B cell (primary cell): Measurements from ENCODE around the gene ATP11B. TPM values are rescaled to one million over a fixed set of nuclear protein-coding genes. Genes with fewer than 3 reads are reported as not detected.

ENCODE experiments used
- ATAC-seq: fragments of 200-7000 bp; cut with Tn5 transposase; one replicate; pipeline ENCODE4 v1.10.0; 2021; ENCODE audit warnings: low read depth, mild to moderate bottlenecking, moderate number of reproducible peaks, moderate library complexity
- CTCF ChIA-PET: fragments of 350-600 bp; sonication (Branson Sonifier 250); formaldehyde crosslinking; loops from one replicate; lab custom pipeline; 2021; ENCODE audit warnings: antibody characterized with exemption, inconsistent platforms; lab: Charles Lee
- POLR2A ChIA-PET: fragments of 350-600 bp; sonication (Branson Sonifier 250); formaldehyde crosslinking; loops from one replicate; lab custom pipeline; 2021; ENCODE audit warnings: antibody characterized with exemption; lab: Charles Lee
- DNase-seq: peaks from one replicate; pipeline ENCODE4 v3.0.0; 2013
- H2AFZ ChIP-seq: 2 replicates; pipeline ENCODE4 v1.6.1; 2012; ENCODE audit warnings: mild to moderate bottlenecking, low read depth, low read length; ENCODE audit not compliant: insufficient read depth, poor library complexity, severe bottlenecking
- H3K27ac ChIP-seq, 2 donors: 1 replicate in 1 of 2; 2 replicates in 1 of 2; pipeline ENCODE4 v1.5.1; 2012 to 2013; ENCODE audit warnings: low read length in 2 of 2, mild to moderate bottlenecking in 2 of 2, moderate library complexity in 1 of 2
- H3K27me3 ChIP-seq, 4 experiments: fragments of 200-600 bp in 1 of 4; sonication (generic) in 1 of 4; replicated peaks in 1 of 4; 1 replicate in 2 of 4; 2 replicates in 2 of 4; pipeline versions ENCODE4 v1.6.1 to v1.7.0; 2013 to 2016; ENCODE audit warnings: low read length in 3 of 4, mild to moderate bottlenecking in 2 of 4, mixed read lengths in 1 of 4, moderate library complexity in 1 of 4; ENCODE audit not compliant: insufficient read depth in 4 of 4, control insufficient read depth in 3 of 4; ENCODE audit errors: control extremely low read depth in 1 of 4
- H3K36me3 ChIP-seq, 2 experiments: replicated peaks in 1 of 2; 1 replicate in 1 of 2; 2 replicates in 1 of 2; pipeline versions ENCODE4 v1.6.1 to v1.7.1; 2013; ENCODE audit warnings: low read length in 1 of 2; ENCODE audit not compliant: insufficient read depth in 2 of 2, control insufficient read depth in 1 of 2; ENCODE audit errors: control extremely low read depth in 1 of 2, extremely low read depth in 1 of 2
- H3K4me1 ChIP-seq, 2 donors: fragments of 200-600 bp in 1 of 2; sonication (generic) in 1 of 2; 1 replicate in 1 of 2; 2 replicates in 1 of 2; pipeline versions ENCODE4 v1.5.1 to v1.6.1; 2013 to 2017; ENCODE audit warnings: low read length in 2 of 2; ENCODE audit not compliant: control insufficient read depth in 2 of 2, insufficient read depth in 2 of 2
- H3K4me2 ChIP-seq: replicated peaks from 2 replicates; pipeline ENCODE3; 2012; ENCODE audit warnings: mild to moderate bottlenecking, low read depth, low read length; ENCODE audit not compliant: poor library complexity, severe bottlenecking
- H3K4me3 ChIP-seq, 5 experiments: fragments of 200-600 bp in 1 of 5; sonication (generic) in 1 of 5; 1 replicate in 3 of 5; 2 replicates in 2 of 5; pipeline versions ENCODE4 v1.5.1 to v1.7.0; 2011 to 2016; ENCODE audit warnings: low read length in 4 of 5, mild to moderate bottlenecking in 4 of 5, low read depth in 2 of 5, control low read depth in 1 of 5, moderate library complexity in 1 of 5; ENCODE audit not compliant: insufficient read depth in 1 of 5; ENCODE audit errors: control extremely low read depth in 1 of 5, extremely low read depth in 1 of 5
- H3K79me2 ChIP-seq: fragments of 200-600 bp; sonication (generic); one replicate; pipeline ENCODE4 v1.6.0; 2016; ENCODE audit warnings: low read length; ENCODE audit not compliant: control insufficient read depth, insufficient read depth
- H3K9ac ChIP-seq: fragments of 200-600 bp; sonication (generic); 2 replicates; pipeline ENCODE4 v1.6.1; 2017; ENCODE audit warnings: mild to moderate bottlenecking, low read length, moderate library complexity
- H3K9me3 ChIP-seq, 3 donors: one replicate each; pipeline versions ENCODE4 v1.6.1 to v1.7.1; 2013; ENCODE audit warnings: low read length in 2 of 3; ENCODE audit not compliant: control insufficient read depth in 2 of 3, insufficient read depth in 1 of 3; ENCODE audit errors: control extremely low read depth in 1 of 3
- H4K20me1 ChIP-seq: 2 replicates; pipeline ENCODE4 v1.6.0; 2012; ENCODE audit warnings: mild to moderate bottlenecking, low read length; ENCODE audit not compliant: insufficient read depth, control insufficient read depth, poor library complexity, severe bottlenecking
- H3K27ac Mint-ChIP-seq: one replicate; pipeline ENCODE4 v1.8.0; 2021; ENCODE audit warnings: mixed read lengths
- H3K27me3 Mint-ChIP-seq: one replicate; pipeline ENCODE4 v1.8.0; 2021; ENCODE audit warnings: mixed read lengths
- H3K4me1 Mint-ChIP-seq: one replicate; pipeline ENCODE4 v1.8.0; 2021; ENCODE audit warnings: mixed read lengths
- H3K4me3 Mint-ChIP-seq: one replicate; pipeline ENCODE4 v1.8.0; 2021; ENCODE audit warnings: mixed read lengths
- H3K9me3 Mint-ChIP-seq: one replicate; pipeline ENCODE4 v1.8.0; 2022; ENCODE audit warnings: mixed read lengths; ENCODE audit not compliant: insufficient read depth
- EZH2 ChIP-seq: IDR thresholded peaks from 2 replicates; pipeline ENCODE4 v1.6.1; 2012; ENCODE audit warnings: borderline replicate concordance, low read depth, mild to moderate bottlenecking, moderate library complexity, low read length; ENCODE audit not compliant: insufficient read depth, poor library complexity, severe bottlenecking
- WGBS: methylation state at CpG from one replicate; pipeline ENCODE4 v1.1.5; 2013; ENCODE audit warnings: missing lambda C conversion rate; ENCODE audit not compliant: insufficient coverage; 5-methylcytosine and 5-hydroxymethylcytosine counted together
- intact Hi-C: fragments of 100-400 bp; cut with micrococcal nuclease; formaldehyde crosslinking; loops from one replicate; pipeline ENCODE4 v1.10.0; 2022
- polyA plus RNA-seq: library from polyadenylated mRNA; depleted of rRNA; stranded (reverse); fragments of >200 nt; gene quantifications from 2 replicates; pipeline ENCODE4 v1.2.3, GENCODE V29; 2012
- total RNA-seq, 2 donors: library from RNA; stranded (reverse); fragments of 120-200 nt in 1 of 2; gene quantifications; 1 replicate in 1 of 2; 2 replicates in 1 of 2; pipeline versions ENCODE4 v1.2.3 to v1.2.4, GENCODE V29; 2013 to 2022
- TF ChIP-seq, protein P1 (sequence below): fragments of 200-600 bp; IDR thresholded peaks from one replicate; pipeline ENCODE4 v1.8.0; 2022; ENCODE audit warnings: antibody characterized with exemption, mild to moderate bottlenecking

Gene ATP11B
- total and polyA plus RNA-seq, 2 donors (not counting 1 experiment from before 2014, with no cell fraction given) = 14.0 to 81.9 TPM

DNA sequence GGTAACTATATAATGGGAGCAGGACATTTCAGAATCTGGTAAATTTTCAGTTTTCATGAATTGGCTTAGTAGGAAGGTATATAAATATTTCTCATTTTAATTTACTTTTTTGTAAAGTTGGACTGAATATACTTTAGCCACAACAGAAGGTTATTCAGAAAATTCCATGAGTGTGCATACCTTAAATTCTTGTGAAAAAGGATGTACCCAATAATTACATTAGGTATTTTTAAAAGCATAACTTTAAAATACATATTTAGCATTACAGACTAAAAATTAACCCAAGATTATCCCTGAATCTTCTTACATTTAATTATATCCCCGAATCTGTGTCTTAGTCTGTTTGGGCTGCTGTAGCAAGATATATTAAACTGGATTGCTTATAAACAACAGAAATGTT, 24.9 kb upstream of the ATP11B start:
- Histone ChIP-seq H3K4me3 (no peak overlapping the region), H4K20me1 (no peaks in the 10 kb centered on the region), H3K27ac (no peak overlapping the region), H2AFZ (no peak overlapping the region), H3K4me1 (no peaks in the 10 kb centered on the region), H3K9ac (no peak overlapping the region), H3K9me3 (no peaks in the 10 kb centered on the region), H3K36me3 (no peaks in the 10 kb centered on the region), H3K27me3 (peaks cover 0 to 3% (median 0%) of the 10 kb centered on the region in 4 experiments), H3K79me2 (no peaks in the 10 kb centered on the region), H3K4me2 (no peak overlapping the region)
- intact Hi-C loops = no loop called here
- ChIA-PET POLR2A (no interaction called here), CTCF (no interaction called here)
- no peak for TF ChIP-seq EZH2
- TF ChIP-seq, protein P1, sequence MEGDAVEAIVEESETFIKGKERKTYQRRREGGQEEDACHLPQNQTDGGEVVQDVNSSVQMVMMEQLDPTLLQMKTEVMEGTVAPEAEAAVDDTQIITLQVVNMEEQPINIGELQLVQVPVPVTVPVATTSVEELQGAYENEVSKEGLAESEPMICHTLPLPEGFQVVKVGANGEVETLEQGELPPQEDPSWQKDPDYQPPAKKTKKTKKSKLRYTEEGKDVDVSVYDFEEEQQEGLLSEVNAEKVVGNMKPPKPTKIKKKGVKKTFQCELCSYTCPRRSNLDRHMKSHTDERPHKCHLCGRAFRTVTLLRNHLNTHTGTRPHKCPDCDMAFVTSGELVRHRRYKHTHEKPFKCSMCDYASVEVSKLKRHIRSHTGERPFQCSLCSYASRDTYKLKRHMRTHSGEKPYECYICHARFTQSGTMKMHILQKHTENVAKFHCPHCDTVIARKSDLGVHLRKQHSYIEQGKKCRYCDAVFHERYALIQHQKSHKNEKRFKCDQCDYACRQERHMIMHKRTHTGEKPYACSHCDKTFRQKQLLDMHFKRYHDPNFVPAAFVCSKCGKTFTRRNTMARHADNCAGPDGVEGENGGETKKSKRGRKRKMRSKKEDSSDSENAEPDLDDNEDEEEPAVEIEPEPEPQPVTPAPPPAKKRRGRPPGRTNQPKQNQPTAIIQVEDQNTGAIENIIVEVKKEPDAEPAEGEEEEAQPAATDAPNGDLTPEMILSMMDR = no peak
- H3K4me1 Mint-ChIP-seq = peaks cover 3% of the 10 kb centered on the region
- no peak overlapping the region for H3K27ac Mint-ChIP-seq
- no peak overlapping the region for H3K4me3 Mint-ChIP-seq
- no peak for DNase-seq
- peaks cover 8% of the 10 kb centered on the region for H3K27me3 Mint-ChIP-seq
- no peaks in the 10 kb centered on the region for H3K9me3 Mint-ChIP-seq
- no peak for ATAC-seq
- WGBS = no CpG with 5 or more reads among the region's 1 CpG

DNA sequence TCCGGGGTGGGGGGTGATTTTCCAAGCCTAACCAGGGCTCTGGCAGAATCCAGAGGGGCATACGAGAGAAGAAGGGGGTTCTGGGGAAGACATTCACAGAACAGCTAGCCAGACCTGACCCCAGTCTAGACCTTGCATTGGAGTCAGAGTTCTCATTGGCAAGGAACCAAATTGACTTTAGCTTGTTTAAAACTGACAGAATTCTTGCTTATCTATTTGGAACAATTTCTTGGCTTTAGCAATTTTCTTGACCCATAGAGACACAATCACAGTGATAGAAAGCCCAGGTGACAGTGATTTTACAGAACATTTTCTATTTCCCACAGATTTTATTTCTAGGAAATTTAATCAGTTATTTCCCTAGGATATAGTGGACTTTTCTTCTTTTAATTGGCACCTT, 23.6 kb upstream of the ATP11B start:
- CTCF ChIA-PET = no interaction called here
- Histone ChIP-seq H3K27ac (no peak overlapping the region), H3K9me3 (no peaks in the 10 kb centered on the region), H3K27me3 (peaks cover 0 to 3% (median 0%) of the 10 kb centered on the region in 4 experiments), H3K79me2 (no peaks in the 10 kb centered on the region), H3K9ac (no peak overlapping the region), H3K4me2 (no peak overlapping the region), H3K36me3 (no peaks in the 10 kb centered on the region), H2AFZ (no peak overlapping the region), H4K20me1 (no peaks in the 10 kb centered on the region), H3K4me1 (no peaks in the 10 kb centered on the region), H3K4me3 (no peak overlapping the region)
- intact Hi-C loops = no loop called here
- Mint-ChIP-seq H3K27ac (no peak overlapping the region), H3K27me3 (peaks cover 8% of the 10 kb centered on the region), H3K9me3 (no peaks in the 10 kb centered on the region), H3K4me3 (no peak overlapping the region), H3K4me1 (peaks cover 3% of the 10 kb centered on the region)
- POLR2A ChIA-PET = no interaction called here
- ATAC-seq (no peak), DNase-seq (no peak)
- TF ChIP-seq EZH2 = no peak
- TF ChIP-seq, protein P1 = no peak
- WGBS = 92% methylated on average over 2 of the region's 2 CpGs
